LNCaP clone FGC (cell line): ENCODE measurements around the gene ADK.

Experiments
- DNase-seq: peaks from one replicate; pipeline ENCODE4 v3.0.0-alpha.2; 2011; ENCODE audit warnings: low read depth
- H3K4me3 ChIP-seq: 2 replicates; pipeline ENCODE4 v1.5.1; 2011; ENCODE audit warnings: mild to moderate bottlenecking, low read depth, low read length, control low read depth
- CTCF ChIP-seq: IDR thresholded peaks from 2 replicates; pipeline ENCODE4 v1.5.1; 2012; ENCODE audit warnings: mild to moderate bottlenecking; ENCODE audit not compliant: control insufficient read depth, insufficient read depth; ENCODE audit errors: extremely low read depth

ADK gene

GRCh38 chr10:74310652-74311257 lies 159.7 kb downstream of the ADK start:
- no peak for TF ChIP-seq CTCF
- H3K4me3 ChIP-seq, result no peak overlapping the region
- no peak for DNase-seq

- no peak for TF ChIP-seq CTCF
- DNase-seq, result no peak
- no peak overlapping the region for H3K4me3 ChIP-seq
Observed at GRCh38 chr10:74314166-74314565, 163.1 kb downstream of the ADK start.

GRCh38 chr10:74320026-74320425 lies 169.0 kb downstream of the ADK start:
- H3K4me3 ChIP-seq, result no peak overlapping the region
- TF ChIP-seq CTCF, result no peak
- no peak for DNase-seq

- H3K4me3 ChIP-seq, result no peak overlapping the region
- no peak for DNase-seq
- TF ChIP-seq CTCF, result no peak
Observed at GRCh38 chr10:74320717-74321116, 169.7 kb downstream of the ADK start.

- no peak overlapping the region for H3K4me3 ChIP-seq
- no peak for DNase-seq
- no peak for TF ChIP-seq CTCF
Observed at GRCh38 chr10:74322141-74322540, 171.1 kb downstream of the ADK start.

GRCh38 chr10:74322565-74322964 lies 171.5 kb downstream of the ADK start:
- no peak for DNase-seq
- TF ChIP-seq CTCF, result no peak
- H3K4me3 ChIP-seq, result no peak overlapping the region

GRCh38 chr10:74328388-74328787 lies 177.4 kb downstream of the ADK start:
- no peak for TF ChIP-seq CTCF
- DNase-seq, result no peak
- H3K4me3 ChIP-seq, result no peak overlapping the region
